NCI-H526 (cell line): Measurements from ENCODE around the gene CFAP161.

Experiments
- DNase-seq, 2 experiments: peaks; one replicate each; lab custom pipeline; 2025; lab: John Stamatoyannopoulos, UW

The CFAP161 gene

GRCh38 chr15:81183439-81183775 lies 49.3 kb downstream of the CFAP161 start:
- no peak for DNase-seq

GRCh38 chr15:81184188-81184587 lies 50.1 kb downstream of the CFAP161 start:
- DNase-seq, result no peak

GRCh38 chr15:81185631-81186295 lies 51.7 kb downstream of the CFAP161 start:
- DNase-seq, result no peak

- no peak for DNase-seq
Measured at GRCh38 chr15:81188354-81188753, 54.3 kb downstream of the CFAP161 start.

GRCh38 chr15:81189583-81190283 lies 55.7 kb downstream of the CFAP161 start:
- DNase-seq, result no peak

GRCh38 chr15:81190922-81191507 lies 56.9 kb downstream of the CFAP161 start:
- DNase-seq, result no peak

DNA sequence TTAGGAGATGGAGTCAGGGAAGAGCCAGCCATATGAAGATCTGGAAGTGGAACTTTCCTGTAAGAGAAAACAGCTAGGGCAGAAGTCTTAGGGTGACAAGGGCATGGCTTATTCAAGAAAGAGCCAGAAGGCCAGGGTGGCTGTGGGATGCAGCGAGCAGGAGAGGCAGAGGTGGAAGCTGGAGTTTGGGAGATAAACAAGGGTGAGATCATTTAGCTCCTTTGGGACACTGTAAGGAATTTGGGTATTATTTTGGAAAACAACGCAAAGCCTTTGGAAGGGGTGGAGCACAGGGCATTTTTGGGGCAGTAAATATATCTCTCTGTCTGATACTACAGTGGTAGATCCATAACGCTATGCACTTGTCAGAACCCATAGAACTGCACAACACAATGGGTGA lies 57.6 kb downstream of the CFAP161 start:
- DNase-seq, result no peak

GRCh38 chr15:81194723-81195122 lies 60.7 kb downstream of the CFAP161 start:
- DNase-seq, result peak in 1 of 2 experiments; percentile 3

GRCh38 chr15:81195339-81195864 lies 61.3 kb downstream of the CFAP161 start:
- DNase-seq, result peak; percentile 9 to 63

GRCh38 chr15:81196576-81197254 lies 62.6 kb downstream of the CFAP161 start, which contains the start of gene IL16:
Gene IL16 (plus strand): TSS chr15:81196879. CDS start chr15:81225400, 28,521 bp downstream.
- no peak for DNase-seq

DNA sequence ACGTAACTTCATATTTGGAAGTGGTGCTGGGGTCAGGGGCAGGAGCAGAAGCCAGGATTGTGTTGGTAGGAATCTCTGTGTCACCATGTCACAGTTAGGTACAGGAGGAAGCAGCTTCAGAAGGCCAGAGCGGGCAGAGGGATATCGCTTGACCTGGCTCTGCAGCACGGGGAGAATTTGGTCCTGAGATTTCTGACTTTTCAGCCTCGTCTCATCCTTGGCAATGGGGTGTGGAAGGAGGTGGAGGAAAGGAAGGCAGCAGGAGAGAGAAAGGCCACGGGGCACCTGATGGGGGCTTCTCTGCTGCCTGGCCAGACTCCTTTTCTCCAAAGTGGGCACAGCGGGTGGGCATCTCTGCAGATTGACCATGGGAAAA lies 63.2 kb downstream of the CFAP161 start:
- DNase-seq, result no peak

DNA sequence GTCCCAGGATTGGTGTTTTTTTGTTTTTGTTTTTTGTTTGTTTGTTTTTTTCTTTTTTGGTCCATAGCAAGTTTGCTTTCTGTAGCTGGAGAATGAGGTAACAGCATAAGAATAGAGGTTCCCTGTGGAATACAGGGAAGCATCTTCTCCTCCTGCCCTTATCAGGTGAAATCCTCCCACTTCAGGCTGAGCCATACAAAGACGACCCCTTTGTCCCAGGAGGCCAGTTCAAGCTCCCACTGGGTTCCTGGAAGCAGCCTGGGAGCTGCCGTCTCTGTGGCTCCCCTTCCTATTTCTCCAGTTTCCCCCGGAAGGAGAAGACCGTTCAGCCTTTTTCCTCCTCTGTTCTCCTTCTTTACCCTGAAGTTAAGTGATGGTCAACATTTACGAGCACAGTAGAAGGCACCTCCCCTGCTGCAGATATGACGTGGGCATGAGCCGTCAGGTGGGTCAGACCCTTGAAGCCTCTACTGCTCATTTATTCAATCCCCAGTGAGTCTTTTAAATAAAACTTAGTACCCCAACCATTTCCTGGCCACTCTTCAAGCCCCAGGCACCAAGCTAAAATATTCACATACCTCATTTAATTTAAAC lies 63.7 kb downstream of the CFAP161 start:
- DNase-seq, result no peak
